Measurements from ENCODE around the gene FUT1. TPM values are rescaled to one million over a fixed set of nuclear protein-coding genes. Genes with fewer than 3 reads are reported as not detected.
"Not testable (repeated sequence)": the region's sequence is repeated elsewhere in the genome, so short reads cannot be mapped to it uniquely, and the experiment has no call there.

The FUT1 gene
- total RNA-seq, 1 donor from 2014 or later = 0.29 TPM

- intact Hi-C loops (cut with micrococcal nuclease) = loop anchor here (1.0 to 10.0 kb wide), 6 partner anchors 19 to 355 kb away; partner anchors contain the start of genes DBP, NUCB1 and SYNGR4
These were observed 32.9 kb downstream of the FUT1 start, which contains the start of gene MAMSTR for GRCh38 chr19:48719263-48720171. MAMSTR (minus strand) TSS chr19:48719725; CDS start chr19:48719031, 694 bp downstream.

GRCh38 chr19:48718711-48719231, 33.7 kb downstream of the FUT1 start:
- intact Hi-C loops (cut with micrococcal nuclease) = no loop called here

- intact Hi-C loops (cut with micrococcal nuclease) = not testable (repeated sequence)
These were observed 34.3 kb downstream of the FUT1 start for GRCh38 chr19:48718106-48718505.

GRCh38 chr19:48716562-48717291, 35.7 kb downstream of the FUT1 start:
- intact Hi-C loops (cut with micrococcal nuclease) = no loop called here

- intact Hi-C loops (cut with micrococcal nuclease) = no loop called here
These were observed 36.7 kb downstream of the FUT1 start for GRCh38 chr19:48715681-48716171.

GRCh38 chr19:48714759-48715675, 37.4 kb downstream of the FUT1 start:
- intact Hi-C loops (cut with micrococcal nuclease) = loop anchor here (1.0 to 5.0 kb wide), 19 partner anchors 11 to 927 kb away; partner anchors contain the start of genes CA11, CYTH2, DHDH and DKKL1

- intact Hi-C loops (cut with micrococcal nuclease) = loop anchor here (1.0 to 5.0 kb wide), 19 partner anchors 12 to 928 kb away; partner anchors contain the start of genes CA11, CYTH2, DHDH and DKKL1
These were observed 38.3 kb downstream of the FUT1 start for GRCh38 chr19:48713864-48714755.

GRCh38 chr19:48713041-48713863, 39.2 kb downstream of the FUT1 start:
- intact Hi-C loops (cut with micrococcal nuclease) = loop anchor here (5.0 kb wide), 3 partner anchors 221 to 929 kb away; partner anchors contain the start of genes RRAS and SCAF1

GRCh38 chr19:48711106-48711662, 41.3 kb downstream of the FUT1 start:
- intact Hi-C loops (cut with micrococcal nuclease) = loop anchor here (5.0 kb wide), 3 partner anchors 219 to 931 kb away; partner anchors contain the start of genes RRAS and SCAF1

GRCh38 chr19:48708471-48708870, 44.0 kb downstream of the FUT1 start:
- intact Hi-C loops (cut with micrococcal nuclease) = no loop called here

- intact Hi-C loops (cut with micrococcal nuclease) = no loop called here
These were observed 47.0 kb downstream of the FUT1 start for GRCh38 chr19:48705431-48705830.

- intact Hi-C loops (cut with micrococcal nuclease) = no loop called here
These were observed 49.1 kb downstream of the FUT1 start for GRCh38 chr19:48703316-48703715.

- intact Hi-C loops (cut with micrococcal nuclease) = no loop called here
These were observed 49.7 kb downstream of the FUT1 start for GRCh38 chr19:48702701-48703100.

GRCh38 chr19:48698046-48698445, 54.4 kb downstream of the FUT1 start:
- intact Hi-C loops (cut with micrococcal nuclease) = no loop called here
